ENCODE results near the gene FSTL1.

DNA sequence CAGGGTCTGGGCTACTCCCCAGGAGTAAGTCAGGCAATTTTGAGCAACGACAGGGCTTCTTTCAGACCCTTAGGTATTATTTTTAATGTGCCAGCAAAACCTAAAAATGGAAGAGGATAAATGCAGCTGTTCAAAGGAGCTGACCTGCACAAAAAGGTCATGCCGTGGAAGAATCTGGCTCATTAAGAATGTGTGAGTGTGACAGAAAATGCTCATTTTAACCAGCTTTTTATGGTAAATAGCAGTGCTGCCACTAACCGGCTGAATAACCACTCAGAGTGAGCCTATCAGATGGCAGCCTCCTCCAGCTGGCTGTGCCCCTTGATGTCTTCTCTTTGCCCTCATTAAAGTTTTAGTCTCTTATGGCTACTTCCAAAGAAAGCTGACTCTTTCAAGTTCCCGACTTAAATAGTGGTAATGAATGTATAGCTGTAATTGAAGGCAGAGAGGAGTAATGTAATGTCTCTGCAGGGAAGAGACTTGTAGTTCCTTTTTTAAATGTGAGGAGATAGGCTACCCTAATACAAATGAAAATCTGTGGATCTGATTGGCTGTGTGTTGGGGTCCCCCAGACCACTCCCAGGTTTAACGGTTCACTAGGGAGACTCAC, 9.5 kb upstream of the FSTL1 start:
- TF ChIP-seq CTCF (IDR thresholded peaks at IDR 0.05 in 2 of 3, conservative IDR thresholded peaks at IDR 0.05 in 1 of 3; ENCODE audit: borderline replicate concordance in 1 of 3, insufficient read depth in 1 of 3, low read depth in 2 of 3, low read length in 2 of 3) = no peak
- TF ChIP-seq EGR1 (IDR thresholded peaks at IDR 0.05; ENCODE audit: low read depth) = no peak
- no peak for TF ChIP-seq ZNF274 (IDR thresholded peaks at IDR 0.05; ENCODE audit: low read depth, low read length)
- TF ChIP-seq EZH2 (IDR thresholded peaks at IDR 0.05) = no peak
- TF ChIP-seq POLR2A (IDR thresholded peaks at IDR 0.05; ENCODE audit: borderline replicate concordance, extremely low read depth, insufficient read depth, insufficient read length) = no peak
- no peak for TF ChIP-seq POLR2AphosphoS5 (IDR thresholded peaks at IDR 0.05; ENCODE audit: low read depth, low read length)
- no peak for TF ChIP-seq SP1 (IDR thresholded peaks at IDR 0.05; ENCODE audit: low read depth)

Data from HCT116 (cell line).